OCI-LY1 (cell line): ENCODE results near the gene CSDE1.

Experiments
- CTCF ChIP-seq: fragments of 200-600 bp; sonication (generic), shearing (Covaris generic); IDR thresholded peaks from 2 replicates; pipeline ENCODE4 v1.5.1; 2017; ENCODE audit warnings: mild to moderate bottlenecking, antibody characterized with exemption, low read length, moderate library complexity, mixed read lengths
- EZH2 ChIP-seq: fragments of 200-600 bp; sonication (generic), shearing (Covaris generic); IDR thresholded peaks from 2 replicates; pipeline ENCODE4 v1.8.0; 2017; ENCODE audit warnings: borderline replicate concordance, mixed run types, mild to moderate bottlenecking, antibody characterized with exemption, low read length, moderate library complexity, mixed read lengths

- no peak for TF ChIP-seq EZH2
- no peak for TF ChIP-seq CTCF
These were observed 32.6 kb downstream of the CSDE1 start for GRCh38 chr1:114725230-114725629.
